HG03139 (cell line): ENCODE results near the gene ANKMY1.
A peak's percentile ranks its signal among the peaks of the same experiment; 100 is the strongest.

Experiments used
- ATAC-seq: cut with Tn5 transposase; IDR thresholded peaks from one replicate; pipeline ENCODE4 v1.9.1; 2021; ENCODE audit not compliant: unreplicated experiment

Gene ANKMY1

GRCh38 chr2:240594511-240595380, 37.0 kb upstream of the ANKMY1 start:
- no peak for ATAC-seq

- ATAC-seq = no peak
Measured at GRCh38 chr2:240593703-240594451, 36.1 kb upstream of the ANKMY1 start.

- ATAC-seq = no peak
Measured at GRCh38 chr2:240593026-240593702, 35.4 kb upstream of the ANKMY1 start.

GRCh38 chr2:240591784-240592183, 34.0 kb upstream of the ANKMY1 start:
- ATAC-seq = no peak

GRCh38 chr2:240591226-240591625, 33.4 kb upstream of the ANKMY1 start:
- ATAC-seq = no peak

- no peak for ATAC-seq
Measured at GRCh38 chr2:240590681-240591111, 32.9 kb upstream of the ANKMY1 start.

GRCh38 chr2:240589850-240590525, 32.2 kb upstream of the ANKMY1 start:
- no peak for ATAC-seq

GRCh38 chr2:240589375-240589774, 31.6 kb upstream of the ANKMY1 start:
- no peak for ATAC-seq

GRCh38 chr2:240588669-240589068, 30.9 kb upstream of the ANKMY1 start:
- ATAC-seq = no peak

- ATAC-seq = no peak
Measured at GRCh38 chr2:240588006-240588655, 30.3 kb upstream of the ANKMY1 start.

- ATAC-seq = peak; percentile 4
Measured at GRCh38 chr2:240586919-240587800, 29.4 kb upstream of the ANKMY1 start.

- ATAC-seq = peak; percentile 56
Measured at GRCh38 chr2:240586198-240586918, 28.6 kb upstream of the ANKMY1 start, which contains the start of gene CAPN10. Gene CAPN10 (plus strand): TSS chr2:240586734. CDS start chr2:240586912, 178 bp downstream.

GRCh38 chr2:240585681-240586197, 28.0 kb upstream of the ANKMY1 start:
- no peak for ATAC-seq

GRCh38 chr2:240585101-240585500, 27.3 kb upstream of the ANKMY1 start:
- ATAC-seq = peak; percentile 9

GRCh38 chr2:240584486-240585031, 26.8 kb upstream of the ANKMY1 start:
- peak; percentile 47 for ATAC-seq

GRCh38 chr2:240583774-240584173, 26.0 kb upstream of the ANKMY1 start:
- ATAC-seq = no peak

GRCh38 chr2:240582781-240583180, 25.0 kb upstream of the ANKMY1 start:
- ATAC-seq = no peak

GRCh38 chr2:240581811-240582210, 24.0 kb upstream of the ANKMY1 start:
- ATAC-seq = no peak
